ENCODE measurements around the gene PC. TPM values are rescaled to one million over a fixed set of nuclear protein-coding genes. Genes with fewer than 3 reads are reported as not detected.

Gene PC
- polyA plus RNA-seq, 2 donors, result 18.0 to 24.9 TPM

GRCh38 chr11:66877588-66878385, 80.4 kb downstream of the PC start:
- Histone ChIP-seq H3K27me3 (ENCODE audit: control insufficient read depth in 1 of 2, insufficient read depth in 2 of 2, low read length in 2 of 2) (no peaks in the 10 kb centered on the region), H3K9me3 (ENCODE audit: control insufficient read depth in 2 of 2, insufficient read depth in 1 of 2, low read depth in 1 of 2, low read length in 1 of 2) (no peaks in the 10 kb centered on the region), H3K36me3 (ENCODE audit: control insufficient read depth in 2 of 2, insufficient read depth in 2 of 2, low read length in 1 of 2) (no peaks in the 10 kb centered on the region), H3K4me3 (ENCODE audit: low read depth in 1 of 2, low read length in 2 of 2) (no peak overlapping the region), H3K4me1 (ENCODE audit: control insufficient read depth in 2 of 2, insufficient read depth in 2 of 2, low read length in 1 of 2) (peaks cover 5 to 25% of the 10 kb centered on the region in 2 donors), H3K27ac (ENCODE audit: low read depth in 2 of 2, low read length in 1 of 2) (no peak overlapping the region)
- 66 to 75% methylated on average over 9 of the region's 9 CpGs for WGBS, 2 donors

GRCh38 chr11:66875378-66875777, 82.8 kb downstream of the PC start:
- H3K4me1 ChIP-seq (ENCODE audit: control insufficient read depth in 2 of 2, insufficient read depth in 2 of 2, low read length in 1 of 2), result peaks cover 5 to 8% of the 10 kb centered on the region in 2 donors
- H3K4me3 ChIP-seq (ENCODE audit: low read depth in 1 of 2, low read length in 2 of 2), result no peak overlapping the region
- H3K27ac ChIP-seq (ENCODE audit: low read depth in 2 of 2, low read length in 1 of 2), result no peak overlapping the region
- H3K36me3 ChIP-seq (ENCODE audit: control insufficient read depth in 2 of 2, insufficient read depth in 2 of 2, low read length in 1 of 2), result peaks cover 0 to 7% of the 10 kb centered on the region in 2 donors
- no peaks in the 10 kb centered on the region for H3K27me3 ChIP-seq (ENCODE audit: control insufficient read depth in 1 of 2, insufficient read depth in 2 of 2, low read length in 2 of 2)
- H3K9me3 ChIP-seq (ENCODE audit: control insufficient read depth in 2 of 2, insufficient read depth in 1 of 2, low read depth in 1 of 2, low read length in 1 of 2), result no peaks in the 10 kb centered on the region
- WGBS, 2 donors, result 87 to 89% methylated on average over 13 of the region's 13 CpGs

GRCh38 chr11:66874232-66874631, 84.0 kb downstream of the PC start:
- peaks cover 5 to 7% of the 10 kb centered on the region in 2 donors for H3K4me1 ChIP-seq (ENCODE audit: control insufficient read depth in 2 of 2, insufficient read depth in 2 of 2, low read length in 1 of 2)
- H3K27ac ChIP-seq (ENCODE audit: low read depth in 2 of 2, low read length in 1 of 2), result no peak overlapping the region
- no peaks in the 10 kb centered on the region for H3K27me3 ChIP-seq (ENCODE audit: control insufficient read depth in 1 of 2, insufficient read depth in 2 of 2, low read length in 2 of 2)
- 82 to 86% methylated on average over 6 of the region's 6 CpGs for WGBS, 2 donors
- H3K36me3 ChIP-seq (ENCODE audit: control insufficient read depth in 2 of 2, insufficient read depth in 2 of 2, low read length in 1 of 2), result peaks cover 0 to 10% of the 10 kb centered on the region in 2 donors
- H3K4me3 ChIP-seq (ENCODE audit: low read depth in 1 of 2, low read length in 2 of 2), result no peak overlapping the region
- H3K9me3 ChIP-seq (ENCODE audit: control insufficient read depth in 2 of 2, insufficient read depth in 1 of 2, low read depth in 1 of 2, low read length in 1 of 2), result no peaks in the 10 kb centered on the region

GRCh38 chr11:66871521-66871901, 86.7 kb downstream of the PC start:
- Histone ChIP-seq H3K27ac (ENCODE audit: low read depth in 2 of 2, low read length in 1 of 2) (no peak overlapping the region), H3K36me3 (ENCODE audit: control insufficient read depth in 2 of 2, insufficient read depth in 2 of 2, low read length in 1 of 2) (peaks cover 0 to 10% of the 10 kb centered on the region in 2 donors), H3K9me3 (ENCODE audit: control insufficient read depth in 2 of 2, insufficient read depth in 1 of 2, low read depth in 1 of 2, low read length in 1 of 2) (no peaks in the 10 kb centered on the region), H3K27me3 (ENCODE audit: control insufficient read depth in 1 of 2, insufficient read depth in 2 of 2, low read length in 2 of 2) (no peaks in the 10 kb centered on the region), H3K4me3 (ENCODE audit: low read depth in 1 of 2, low read length in 2 of 2) (no peak overlapping the region), H3K4me1 (ENCODE audit: control insufficient read depth in 2 of 2, insufficient read depth in 2 of 2, low read length in 1 of 2) (no peaks in the 10 kb centered on the region)
- WGBS, 2 donors, result 93 to 95% methylated on average over 18 of the region's 18 CpGs

- H3K4me1 ChIP-seq (ENCODE audit: control insufficient read depth in 2 of 2, insufficient read depth in 2 of 2, low read length in 1 of 2), result no peaks in the 10 kb centered on the region
- H3K9me3 ChIP-seq (ENCODE audit: control insufficient read depth in 2 of 2, insufficient read depth in 1 of 2, low read depth in 1 of 2, low read length in 1 of 2), result no peaks in the 10 kb centered on the region
- WGBS, 2 donors, result 90 to 93% methylated on average over 38 to 39 of the region's 39 CpGs
- H3K27me3 ChIP-seq (ENCODE audit: control insufficient read depth in 1 of 2, insufficient read depth in 2 of 2, low read length in 2 of 2), result no peaks in the 10 kb centered on the region
- H3K27ac ChIP-seq (ENCODE audit: low read depth in 2 of 2, low read length in 1 of 2), result no peak overlapping the region
- H3K36me3 ChIP-seq (ENCODE audit: control insufficient read depth in 2 of 2, insufficient read depth in 2 of 2, low read length in 1 of 2), result peaks cover 0 to 10% of the 10 kb centered on the region in 2 donors
- no peak overlapping the region for H3K4me3 ChIP-seq (ENCODE audit: low read depth in 1 of 2, low read length in 2 of 2)
These were observed 87.3 kb downstream of the PC start for GRCh38 chr11:66870616-66871520.

- H3K4me3 ChIP-seq (ENCODE audit: low read depth in 1 of 2, low read length in 2 of 2), result no peak overlapping the region
- peaks cover 0 to 14% of the 10 kb centered on the region in 2 donors for H3K36me3 ChIP-seq (ENCODE audit: control insufficient read depth in 2 of 2, insufficient read depth in 2 of 2, low read length in 1 of 2)
- H3K4me1 ChIP-seq (ENCODE audit: control insufficient read depth in 2 of 2, insufficient read depth in 2 of 2, low read length in 1 of 2), result no peaks in the 10 kb centered on the region
- WGBS, 2 donors, result 95 to 96% methylated on average over 16 of the region's 16 CpGs
- no peaks in the 10 kb centered on the region for H3K9me3 ChIP-seq (ENCODE audit: control insufficient read depth in 2 of 2, insufficient read depth in 1 of 2, low read depth in 1 of 2, low read length in 1 of 2)
- no peaks in the 10 kb centered on the region for H3K27me3 ChIP-seq (ENCODE audit: control insufficient read depth in 1 of 2, insufficient read depth in 2 of 2, low read length in 2 of 2)
- no peak overlapping the region for H3K27ac ChIP-seq (ENCODE audit: low read depth in 2 of 2, low read length in 1 of 2)
These were observed 88.1 kb downstream of the PC start for GRCh38 chr11:66870131-66870530.

- 86 to 88% methylated on average over 9 of the region's 9 CpGs for WGBS, 2 donors
- Histone ChIP-seq H3K9me3 (ENCODE audit: control insufficient read depth in 2 of 2, insufficient read depth in 1 of 2, low read depth in 1 of 2, low read length in 1 of 2) (no peaks in the 10 kb centered on the region), H3K36me3 (ENCODE audit: control insufficient read depth in 2 of 2, insufficient read depth in 2 of 2, low read length in 1 of 2) (peaks cover 0 to 14% of the 10 kb centered on the region in 2 donors), H3K4me1 (ENCODE audit: control insufficient read depth in 2 of 2, insufficient read depth in 2 of 2, low read length in 1 of 2) (peaks cover under 1 to 2% of the 10 kb centered on the region in 2 donors), H3K4me3 (ENCODE audit: low read depth in 1 of 2, low read length in 2 of 2) (no peak overlapping the region), H3K27me3 (ENCODE audit: control insufficient read depth in 1 of 2, insufficient read depth in 2 of 2, low read length in 2 of 2) (no peaks in the 10 kb centered on the region), H3K27ac (ENCODE audit: low read depth in 2 of 2, low read length in 1 of 2) (no peak overlapping the region)
These were observed 88.7 kb downstream of the PC start for GRCh38 chr11:66869567-66869870.

GRCh38 chr11:66868726-66869566, 89.2 kb downstream of the PC start:
- 46 to 59% methylated on average over 27 of the region's 27 CpGs for WGBS, 2 donors
- Histone ChIP-seq H3K4me1 (ENCODE audit: control insufficient read depth in 2 of 2, insufficient read depth in 2 of 2, low read length in 1 of 2) (peaks cover 6 to 7% of the 10 kb centered on the region in 2 donors), H3K27ac (ENCODE audit: low read depth in 2 of 2, low read length in 1 of 2) (no peak overlapping the region), H3K36me3 (ENCODE audit: control insufficient read depth in 2 of 2, insufficient read depth in 2 of 2, low read length in 1 of 2) (peaks cover 0 to 14% of the 10 kb centered on the region in 2 donors), H3K9me3 (ENCODE audit: control insufficient read depth in 2 of 2, insufficient read depth in 1 of 2, low read depth in 1 of 2, low read length in 1 of 2) (no peaks in the 10 kb centered on the region), H3K4me3 (ENCODE audit: low read depth in 1 of 2, low read length in 2 of 2) (no peak overlapping the region), H3K27me3 (ENCODE audit: control insufficient read depth in 1 of 2, insufficient read depth in 2 of 2, low read length in 2 of 2) (no peaks in the 10 kb centered on the region)

- peaks cover 10 to 12% of the 10 kb centered on the region in 2 donors for H3K4me1 ChIP-seq (ENCODE audit: control insufficient read depth in 2 of 2, insufficient read depth in 2 of 2, low read length in 1 of 2)
- peaks cover 0 to 14% of the 10 kb centered on the region in 2 donors for H3K36me3 ChIP-seq (ENCODE audit: control insufficient read depth in 2 of 2, insufficient read depth in 2 of 2, low read length in 1 of 2)
- H3K4me3 ChIP-seq (ENCODE audit: low read depth in 1 of 2, low read length in 2 of 2), result no peak overlapping the region
- no peaks in the 10 kb centered on the region for H3K27me3 ChIP-seq (ENCODE audit: control insufficient read depth in 1 of 2, insufficient read depth in 2 of 2, low read length in 2 of 2)
- H3K27ac ChIP-seq (ENCODE audit: low read depth in 2 of 2, low read length in 1 of 2), result no peak overlapping the region
- WGBS, 2 donors, result 90 to 96% methylated on average over 13 of the region's 13 CpGs
- H3K9me3 ChIP-seq (ENCODE audit: control insufficient read depth in 2 of 2, insufficient read depth in 1 of 2, low read depth in 1 of 2, low read length in 1 of 2), result no peaks in the 10 kb centered on the region
These were observed 90.0 kb downstream of the PC start for GRCh38 chr11:66868082-66868725.
